Naive thymus-derived CD8-positive, alpha-beta T cell (primary cell): Measurements from ENCODE around the gene BMPR2. TPM values are rescaled to one million over a fixed set of nuclear protein-coding genes. Genes with fewer than 3 reads are reported as not detected.
A peak's percentile ranks its signal among the peaks of the same experiment; 100 is the strongest.

ENCODE experiments used
- ATAC-seq, 2 donors: fragments of 150-1000 bp; cut with Tn5 transposase in 1 of 2; sonication (Bioruptor Pico), chemical (Tn5 transposase) in 1 of 2; 1 replicate in 1 of 2; 2 replicates in 1 of 2; pipeline ENCODE4 v1.10.0; 2021; ENCODE audit warnings: mild to moderate bottlenecking in 2 of 2, moderate library complexity in 2 of 2
- POLR2A ChIA-PET: fragments of 350-600 bp; sonication (Branson Sonifier 250); formaldehyde crosslinking; loops from one replicate; lab custom pipeline; 2021; ENCODE audit warnings: antibody characterized with exemption; lab: Charles Lee
- DNase-seq, 10 donors: peaks; one replicate each; pipeline versions ENCODE4 v3.0.0 to v3.0.0-alpha.2; 2020 to 2022
- H3K27ac Mint-ChIP-seq, 10 donors: one replicate each; pipeline ENCODE4 v1.8.0; 2020 to 2022; ENCODE audit warnings: mild to moderate bottlenecking in 10 of 10, mixed read lengths in 10 of 10, moderate library complexity in 4 of 10, inconsistent platforms in 1 of 10
- H3K27me3 Mint-ChIP-seq, 5 donors: one replicate each; pipeline ENCODE4 v1.8.0; 2021 to 2022; ENCODE audit warnings: mixed read lengths in 5 of 5
- H3K36me3 Mint-ChIP-seq, 3 donors: one replicate each; pipeline ENCODE4 v1.8.0; 2020 to 2022; ENCODE audit warnings: mixed read lengths in 3 of 3, mild to moderate bottlenecking in 2 of 3, inconsistent platforms in 1 of 3
- H3K4me1 Mint-ChIP-seq, 4 donors: one replicate each; pipeline ENCODE4 v1.8.0; 2021 to 2022; ENCODE audit warnings: mixed read lengths in 4 of 4
- H3K4me3 Mint-ChIP-seq, 10 donors: one replicate each; pipeline ENCODE4 v1.8.0; 2020 to 2022; ENCODE audit warnings: mild to moderate bottlenecking in 10 of 10, mixed read lengths in 10 of 10, moderate library complexity in 6 of 10, inconsistent platforms in 1 of 10
- H3K9me3 Mint-ChIP-seq, 9 donors: one replicate each; pipeline ENCODE4 v1.8.0; 2020 to 2022; ENCODE audit warnings: mixed read lengths in 9 of 9, mild to moderate bottlenecking in 3 of 9, inconsistent platforms in 1 of 9, moderate library complexity in 1 of 9
- polyA plus RNA-seq, 3 donors: library from polyadenylated mRNA; unstranded; fragments of 300-500 nt; fragmentation: Illumina TruSeq; gene quantifications; one replicate each; pipeline ENCODE4 v1.2.3, GENCODE V29; 2021
- total RNA-seq, 8 experiments: library from RNA in 2 of 8; stranded (reverse) in 2 of 8; gene quantifications; one replicate each; pipeline ENCODE4 v1.2.3 and lab custom pipeline; 2021 to 2026

Gene BMPR2
- total and polyA plus RNA-seq, 5 experiments from 2014 or later, result 3.0 to 35.4 (median 4.6) TPM

DNA sequence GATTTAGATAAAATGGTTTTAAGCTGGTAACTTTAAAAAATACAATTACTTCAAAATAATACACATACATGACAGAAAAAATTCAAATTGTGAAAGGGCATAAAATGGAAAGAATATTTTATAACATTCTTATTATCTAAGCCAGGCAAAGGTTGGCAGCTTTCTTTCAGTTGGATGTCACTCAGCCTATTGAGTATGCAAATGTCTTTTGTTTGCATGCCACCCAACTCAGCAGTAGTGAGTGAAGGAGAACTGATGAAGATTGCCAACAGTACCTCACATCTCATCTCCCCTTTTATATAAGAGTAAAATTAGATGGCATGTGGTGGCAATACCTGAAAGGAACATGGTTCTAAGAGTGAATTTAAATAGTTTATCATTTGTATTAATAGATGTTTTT lies 24.8 kb downstream of the BMPR2 start:
- Mint-ChIP-seq H3K27ac (no peak overlapping the region), H3K4me1 (peaks cover 8 to 14% (median 12%) of the 10 kb centered on the region in 4 donors), H3K36me3 (peaks cover 0 to 2% (median 2%) of the 10 kb centered on the region in 3 donors), H3K4me3 (no peak overlapping the region), H3K27me3 (no peaks in the 10 kb centered on the region), H3K9me3 (no peaks in the 10 kb centered on the region)
- POLR2A ChIA-PET, result no interaction called here
- ATAC-seq (no peak), DNase-seq (no peak)

DNA sequence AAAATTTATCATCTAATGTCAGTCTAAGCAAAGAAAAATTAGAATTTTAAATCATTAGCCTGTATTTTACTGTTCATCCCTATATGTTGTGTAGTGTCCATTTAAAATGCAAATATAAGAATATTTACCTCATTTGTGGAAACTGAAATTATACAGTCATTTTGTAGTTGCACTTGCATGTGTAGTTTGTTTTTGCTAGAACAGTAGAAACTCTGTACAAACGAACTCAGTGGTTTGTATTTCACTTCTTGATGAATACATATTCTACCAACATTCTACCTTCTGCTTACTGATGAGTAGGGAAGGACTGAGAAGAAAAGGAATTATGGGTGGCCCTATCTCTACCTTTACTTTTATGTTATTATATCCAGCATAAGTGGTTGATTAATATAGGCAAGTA lies 29.7 kb downstream of the BMPR2 start:
- H3K27ac Mint-ChIP-seq, result no peak overlapping the region
- DNase-seq (no peak), ATAC-seq (no peak)
- H3K4me1 Mint-ChIP-seq, result peaks cover 0 to 5% (median 3%) of the 10 kb centered on the region in 4 donors
- H3K27me3 Mint-ChIP-seq, result no peaks in the 10 kb centered on the region
- POLR2A ChIA-PET, result no interaction called here
- no peak overlapping the region for H3K4me3 Mint-ChIP-seq
- peaks cover 0 to 6% (median 2%) of the 10 kb centered on the region in 3 donors for H3K36me3 Mint-ChIP-seq
- H3K9me3 Mint-ChIP-seq, result no peaks in the 10 kb centered on the region

DNA sequence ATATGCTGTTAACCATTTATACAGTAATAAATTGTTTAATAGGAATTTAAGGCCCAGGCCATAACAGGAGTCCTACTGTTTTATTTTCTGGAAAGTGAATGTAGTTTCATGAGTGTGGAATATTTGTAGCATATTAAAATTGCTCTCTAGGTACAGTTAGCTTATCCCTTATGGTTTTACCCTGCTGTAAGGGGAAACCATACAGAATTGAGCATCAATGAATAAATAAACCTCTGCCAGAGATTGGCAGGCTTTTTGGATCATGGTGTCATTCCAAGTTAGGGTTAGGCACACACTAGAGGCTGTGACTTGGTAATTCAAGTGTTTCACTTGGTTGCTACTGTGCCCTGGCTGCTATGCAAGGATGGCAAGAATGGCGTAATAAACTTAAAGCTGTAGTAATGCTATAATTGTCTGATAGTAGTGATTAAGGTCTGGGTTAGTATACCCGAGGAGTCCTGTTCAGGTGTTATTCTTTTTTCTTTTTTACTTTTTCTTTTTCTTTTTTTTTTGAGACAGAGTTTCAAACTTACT lies 30.4 kb downstream of the BMPR2 start:
- no peak overlapping the region for H3K4me3 Mint-ChIP-seq
- no peak for DNase-seq
- H3K27me3 Mint-ChIP-seq, result no peaks in the 10 kb centered on the region
- no peak for ATAC-seq
- H3K4me1 Mint-ChIP-seq, result peaks cover 0 to 5% (median 3%) of the 10 kb centered on the region in 4 donors
- no peak overlapping the region for H3K27ac Mint-ChIP-seq
- POLR2A ChIA-PET, result no interaction called here
- no peaks in the 10 kb centered on the region for H3K9me3 Mint-ChIP-seq
- H3K36me3 Mint-ChIP-seq, result peaks cover 0 to 6% (median 2%) of the 10 kb centered on the region in 3 donors

DNA sequence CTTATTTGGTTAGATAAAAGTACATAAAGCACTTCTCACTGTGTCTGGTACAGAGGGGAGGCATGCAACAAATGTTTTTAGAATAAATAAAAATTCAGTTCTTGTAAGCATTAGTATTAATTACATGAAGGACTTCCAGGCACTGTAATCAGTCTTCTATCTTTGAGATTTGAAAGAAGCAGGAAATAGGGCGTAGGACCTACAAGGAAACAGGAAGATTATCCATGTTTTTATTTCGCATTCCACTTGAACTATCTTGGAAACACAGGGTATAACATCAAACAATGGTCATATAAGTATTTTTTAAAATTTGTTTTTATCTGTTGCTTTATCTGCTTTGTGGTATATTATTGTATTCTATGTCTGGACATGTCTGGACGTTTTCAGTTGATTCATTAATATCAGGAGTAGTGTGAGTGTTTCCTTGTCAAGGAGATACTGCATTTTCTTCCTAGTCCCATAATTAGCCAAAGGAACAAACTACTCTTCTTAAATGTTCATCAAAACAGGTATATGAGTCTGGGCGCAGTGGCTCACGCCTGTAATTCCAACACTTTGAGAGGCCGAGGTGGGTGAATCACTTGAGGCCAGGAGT lies 32.5 kb downstream of the BMPR2 start:
- Mint-ChIP-seq H3K27ac (no peak overlapping the region), H3K9me3 (no peaks in the 10 kb centered on the region), H3K4me3 (no peak overlapping the region), H3K36me3 (peaks cover 0 to 6% (median 0%) of the 10 kb centered on the region in 3 donors), H3K27me3 (no peaks in the 10 kb centered on the region), H3K4me1 (peaks cover 0 to 5% (median 4%) of the 10 kb centered on the region in 4 donors)
- DNase-seq (no peak), ATAC-seq (no peak)
- POLR2A ChIA-PET, result no interaction called here

DNA sequence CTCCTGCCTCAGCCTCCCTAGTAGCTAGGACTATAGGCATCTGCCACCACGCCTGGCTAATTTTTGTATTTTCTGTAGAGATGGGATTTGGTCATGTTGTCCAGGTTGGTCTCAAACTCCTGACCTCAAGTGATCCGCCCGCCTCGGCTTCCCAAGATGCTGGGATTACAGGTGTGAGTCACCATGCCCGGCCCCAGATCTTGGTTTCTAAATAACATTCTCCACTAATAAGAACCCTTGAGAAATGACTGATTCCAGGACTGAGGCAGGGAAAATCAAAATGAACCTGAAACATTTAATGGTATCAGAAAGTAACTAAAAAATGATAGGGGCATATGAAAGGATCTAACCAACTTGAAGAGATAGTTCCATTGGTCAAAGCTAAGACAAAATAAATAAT lies 34.0 kb downstream of the BMPR2 start:
- POLR2A ChIA-PET, result no interaction called here
- Mint-ChIP-seq H3K9me3 (no peaks in the 10 kb centered on the region), H3K27ac (no peak overlapping the region), H3K36me3 (peaks cover 0 to 6% (median 0%) of the 10 kb centered on the region in 3 donors), H3K4me3 (no peak overlapping the region), H3K4me1 (peaks cover 0 to 5% (median 4%) of the 10 kb centered on the region in 4 donors), H3K27me3 (no peaks in the 10 kb centered on the region)
- DNase-seq (no peak), ATAC-seq (no peak)

DNA sequence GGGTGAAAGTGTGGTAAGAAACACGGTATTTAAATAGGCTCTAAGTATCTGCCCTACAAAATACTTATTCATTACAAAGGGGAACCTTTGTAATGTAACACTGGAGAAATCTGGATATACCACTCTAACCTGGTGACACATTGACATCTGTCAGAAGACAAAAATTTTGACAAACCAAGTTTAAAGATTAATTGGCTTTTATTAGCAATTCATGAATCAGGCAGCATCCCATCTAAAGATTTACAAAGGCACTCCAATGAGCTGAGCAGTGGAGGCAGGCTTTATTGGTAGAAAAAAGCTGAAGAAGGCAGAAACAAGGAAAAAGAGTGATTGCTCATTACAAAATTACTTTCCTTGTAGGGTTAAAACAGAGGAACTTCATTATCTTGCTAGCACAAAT lies 35.0 kb downstream of the BMPR2 start:
- H3K27me3 Mint-ChIP-seq, result no peaks in the 10 kb centered on the region
- no peak overlapping the region for H3K27ac Mint-ChIP-seq
- H3K4me1 Mint-ChIP-seq, result peaks cover 4 to 8% (median 6%) of the 10 kb centered on the region in 4 donors
- POLR2A ChIA-PET, result no interaction called here
- H3K4me3 Mint-ChIP-seq, result no peak overlapping the region
- no peak for ATAC-seq
- H3K9me3 Mint-ChIP-seq, result no peaks in the 10 kb centered on the region
- no peak for DNase-seq
- H3K36me3 Mint-ChIP-seq, result peaks cover 0 to 8% (median 4%) of the 10 kb centered on the region in 3 donors

DNA sequence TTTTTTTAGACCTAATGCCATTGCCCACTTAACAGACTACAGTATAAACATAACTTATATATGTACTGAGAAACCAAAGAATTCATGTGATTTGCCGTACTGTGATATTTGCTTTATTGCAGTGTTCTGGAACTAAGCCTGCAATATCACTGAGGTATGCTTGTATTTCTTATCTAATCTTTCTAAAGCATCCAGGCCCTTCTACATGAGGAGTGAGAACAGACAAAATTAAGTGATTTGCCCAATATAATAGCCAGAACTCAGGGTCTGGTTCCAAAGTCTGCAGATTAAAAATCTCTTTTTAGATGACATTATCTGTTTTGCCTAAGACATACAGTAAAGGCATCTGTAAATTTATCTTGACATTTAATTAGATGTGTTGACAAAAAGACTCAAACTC lies 41.9 kb downstream of the BMPR2 start:
- no peaks in the 10 kb centered on the region for H3K9me3 Mint-ChIP-seq
- peak overlapping the region in 1 of 10 donors; percentile 46 for H3K27ac Mint-ChIP-seq
- POLR2A ChIA-PET, result no interaction called here
- no peak overlapping the region for H3K4me3 Mint-ChIP-seq
- peaks cover 3 to 16% (median 10%) of the 10 kb centered on the region in 4 donors for H3K4me1 Mint-ChIP-seq
- H3K36me3 Mint-ChIP-seq, result peaks cover 0 to 4% (median 3%) of the 10 kb centered on the region in 3 donors
- DNase-seq (no peak), ATAC-seq (no peak)
- no peaks in the 10 kb centered on the region for H3K27me3 Mint-ChIP-seq

DNA sequence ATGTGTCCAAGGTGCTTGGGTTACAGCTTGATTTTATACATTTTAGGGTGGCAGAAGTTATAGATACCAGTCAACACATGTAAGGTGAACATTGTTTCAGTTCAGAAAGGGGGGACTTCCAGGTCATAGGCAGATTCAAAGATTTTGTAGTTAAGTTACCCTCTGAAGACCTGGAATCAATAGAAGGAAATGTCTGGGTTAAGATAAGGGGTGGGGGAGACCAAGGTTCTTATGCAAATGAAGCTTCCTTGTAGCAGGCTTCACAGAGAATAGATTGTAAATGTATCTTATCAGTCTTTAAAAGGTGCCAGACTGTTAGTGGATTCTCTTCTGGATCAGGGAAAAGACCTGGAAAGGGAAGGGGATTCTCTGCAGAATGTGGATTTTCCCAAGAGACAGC lies 42.4 kb downstream of the BMPR2 start:
- peaks cover 3 to 16% (median 10%) of the 10 kb centered on the region in 4 donors for H3K4me1 Mint-ChIP-seq
- H3K9me3 Mint-ChIP-seq, result no peaks in the 10 kb centered on the region
- H3K36me3 Mint-ChIP-seq, result peaks cover 0 to 4% (median 3%) of the 10 kb centered on the region in 3 donors
- DNase-seq (no peak), ATAC-seq (no peak)
- H3K4me3 Mint-ChIP-seq, result no peak overlapping the region
- no peaks in the 10 kb centered on the region for H3K27me3 Mint-ChIP-seq
- H3K27ac Mint-ChIP-seq, result peak overlapping the region in 2 of 10 donors; percentile 5 to 33
- POLR2A ChIA-PET, result no interaction called here

DNA sequence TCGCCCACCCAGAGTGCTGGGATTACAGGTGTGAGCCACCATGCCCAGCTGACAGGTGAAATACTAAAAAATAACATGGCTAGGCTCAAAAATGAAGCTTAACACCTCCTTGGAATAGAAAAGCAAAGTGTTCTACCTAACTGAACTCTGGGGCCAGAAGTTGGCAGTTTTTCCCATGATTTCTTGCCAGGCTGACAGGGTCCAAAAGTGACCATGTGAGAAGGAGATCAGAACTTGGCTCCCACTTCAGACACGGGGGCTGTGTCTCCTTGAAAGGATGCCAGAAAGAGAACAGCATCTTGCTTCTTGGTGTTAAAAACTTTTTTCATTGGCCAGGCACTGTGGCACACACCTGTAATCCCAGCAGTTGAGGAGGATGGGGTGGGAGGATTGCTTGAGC lies 47.0 kb downstream of the BMPR2 start:
- DNase-seq (no peak), ATAC-seq (no peak)
- POLR2A ChIA-PET, result interaction anchor here (0.6 kb wide), 1 partner anchor 38 kb away, joined by 3 read pairs; no protein-coding TSS in a partner anchor
- peak overlapping the region in 1 of 10 donors; percentile 49 for H3K27ac Mint-ChIP-seq
- H3K36me3 Mint-ChIP-seq, result peaks cover 5 to 11% (median 7%) of the 10 kb centered on the region in 3 donors
- peaks cover 0 to 5% (median 0%) of the 10 kb centered on the region in 9 donors for H3K9me3 Mint-ChIP-seq
- H3K4me1 Mint-ChIP-seq, result peaks cover 6 to 15% (median 12%) of the 10 kb centered on the region in 4 donors
- H3K27me3 Mint-ChIP-seq, result no peaks in the 10 kb centered on the region
- no peak overlapping the region for H3K4me3 Mint-ChIP-seq

DNA sequence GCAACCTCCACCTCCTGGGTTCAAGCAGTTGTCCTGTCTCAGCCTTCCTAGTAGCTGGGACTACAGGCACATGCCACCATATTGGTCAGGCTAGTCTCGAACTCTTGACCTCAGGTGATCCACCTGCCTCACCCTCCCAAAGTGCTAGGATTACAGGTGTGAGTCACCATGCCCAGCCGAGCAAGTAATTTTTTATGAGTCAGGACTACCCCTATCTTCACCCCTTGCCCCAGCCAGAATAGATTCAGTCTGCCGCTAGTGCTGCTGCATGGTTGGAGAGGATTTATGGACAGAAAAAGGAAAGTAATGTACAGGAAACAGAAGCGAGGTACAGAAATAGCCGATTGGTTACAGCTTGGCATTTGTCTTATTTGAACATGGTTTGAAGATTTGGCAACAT lies 48.9 kb downstream of the BMPR2 start:
- ATAC-seq (no peak), DNase-seq (no peak)
- POLR2A ChIA-PET, result no interaction called here
- H3K4me3 Mint-ChIP-seq, result no peak overlapping the region
- peaks cover 6 to 13% (median 9%) of the 10 kb centered on the region in 4 donors for H3K4me1 Mint-ChIP-seq
- H3K27me3 Mint-ChIP-seq, result no peaks in the 10 kb centered on the region
- H3K9me3 Mint-ChIP-seq, result peaks cover 0 to 21% (median 6%) of the 10 kb centered on the region in 9 donors
- peaks cover 17 to 22% (median 21%) of the 10 kb centered on the region in 3 donors for H3K36me3 Mint-ChIP-seq
- no peak overlapping the region for H3K27ac Mint-ChIP-seq

DNA sequence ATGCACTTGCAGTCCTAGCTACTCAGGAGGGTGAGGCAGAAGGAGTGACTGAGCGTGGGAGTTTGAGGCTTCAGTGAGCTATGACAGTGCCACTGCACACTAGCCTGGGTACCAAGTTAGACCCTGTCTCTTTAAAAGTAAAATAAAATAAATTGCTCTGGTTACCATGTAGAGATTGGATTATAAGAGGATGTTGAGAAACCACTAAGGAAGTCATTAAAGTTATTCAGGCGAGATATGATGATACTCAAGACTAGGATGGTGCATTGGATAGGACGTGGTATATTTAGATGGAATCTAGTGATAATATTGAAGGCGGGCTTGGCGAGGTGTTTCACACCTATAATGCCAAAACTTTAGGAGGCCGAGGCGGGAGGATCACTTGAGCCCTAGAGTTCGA lies 50.6 kb downstream of the BMPR2 start:
- H3K27ac Mint-ChIP-seq, result peak overlapping the region in 2 of 10 donors; percentile 1 to 30
- peaks cover 17 to 22% (median 21%) of the 10 kb centered on the region in 3 donors for H3K36me3 Mint-ChIP-seq
- H3K4me1 Mint-ChIP-seq, result peaks cover 6 to 13% (median 9%) of the 10 kb centered on the region in 4 donors
- DNase-seq (no peak), ATAC-seq (no peak)
- H3K4me3 Mint-ChIP-seq, result no peak overlapping the region
- H3K27me3 Mint-ChIP-seq, result no peaks in the 10 kb centered on the region
- POLR2A ChIA-PET, result no interaction called here
- peaks cover 0 to 21% (median 6%) of the 10 kb centered on the region in 9 donors for H3K9me3 Mint-ChIP-seq

DNA sequence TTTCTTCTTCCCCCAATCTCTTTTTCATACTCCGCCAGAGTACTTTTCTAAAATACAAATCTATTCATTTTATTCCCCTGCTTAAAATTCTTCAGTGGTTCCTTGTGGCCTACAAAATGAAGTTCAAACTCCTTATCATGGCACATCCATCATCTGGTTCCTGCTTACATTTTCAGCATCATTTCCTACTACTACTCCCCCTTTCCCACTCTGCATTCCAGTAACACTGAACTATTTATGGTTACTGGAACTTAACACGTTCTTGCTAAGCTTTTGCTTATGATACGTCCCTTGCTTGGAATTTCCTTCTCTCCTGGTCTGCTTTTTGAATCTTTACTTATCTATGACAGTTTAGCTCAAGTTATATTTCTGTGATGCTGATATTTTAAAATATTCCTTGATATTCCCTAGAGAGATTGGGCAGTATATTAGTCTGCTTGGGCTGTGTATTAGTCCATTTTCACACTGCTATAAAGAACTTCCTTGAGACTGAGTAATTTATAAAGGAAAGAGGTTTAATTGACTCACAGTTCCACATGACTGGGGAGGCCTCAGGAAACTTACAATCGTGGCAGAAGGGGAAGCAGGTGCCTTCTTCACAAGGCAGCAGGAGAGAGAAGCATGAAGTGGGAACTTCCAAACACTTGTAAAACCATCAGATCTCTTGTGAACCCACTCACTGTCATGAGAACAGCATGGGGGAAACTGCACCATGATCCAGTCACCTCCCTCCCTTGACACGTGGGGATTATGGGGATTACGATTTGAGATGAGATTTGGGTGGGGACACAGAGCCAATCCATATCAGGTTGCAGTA lies 53.2 kb downstream of the BMPR2 start:
- no peak for ATAC-seq
- Mint-ChIP-seq H3K4me1 (peaks cover 8 to 19% (median 9%) of the 10 kb centered on the region in 4 donors), H3K4me3 (no peak overlapping the region), H3K36me3 (peaks cover 17 to 25% (median 21%) of the 10 kb centered on the region in 3 donors), H3K27ac (no peak overlapping the region), H3K9me3 (peaks cover 0 to 21% (median 6%) of the 10 kb centered on the region in 9 donors), H3K27me3 (no peaks in the 10 kb centered on the region)
- POLR2A ChIA-PET, result no interaction called here
- no peak for DNase-seq

DNA sequence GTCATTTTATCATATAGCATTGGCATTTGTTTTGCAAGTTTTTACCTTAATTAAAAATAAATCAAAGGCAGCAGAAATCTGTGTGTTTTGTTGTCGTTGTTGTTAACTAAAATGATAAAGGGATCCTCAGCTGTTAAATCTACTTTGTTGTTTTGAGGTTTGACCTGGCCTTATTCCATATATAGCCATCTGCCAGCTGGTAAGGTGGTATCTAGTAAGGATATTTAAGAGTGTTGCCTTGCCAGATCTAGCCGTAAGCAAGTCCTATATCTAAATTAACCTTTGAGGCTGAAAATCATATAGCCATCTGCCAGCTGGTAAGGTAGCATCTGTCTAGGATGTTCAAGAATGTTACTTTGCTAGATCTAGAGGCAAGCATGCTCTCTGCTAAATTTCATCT lies 56.6 kb downstream of the BMPR2 start:
- Mint-ChIP-seq H3K27me3 (no peaks in the 10 kb centered on the region), H3K27ac (no peak overlapping the region), H3K4me1 (peaks cover 0 to 13% (median 3%) of the 10 kb centered on the region in 4 donors), H3K4me3 (no peak overlapping the region), H3K9me3 (peaks cover 0 to 20% (median 6%) of the 10 kb centered on the region in 9 donors), H3K36me3 (peaks cover 12 to 16% (median 16%) of the 10 kb centered on the region in 3 donors)
- ATAC-seq (no peak), DNase-seq (no peak)
- POLR2A ChIA-PET, result no interaction called here
